Thyroid gland (tissue), 4 donors: ENCODE results near the gene DNER.

Source experiments
- POLR2A ChIP-seq, 2 donors: fragments of 450-650 bp; IDR thresholded peaks; one replicate each; pipeline ENCODE4 v1.6.1; 2017; ENCODE audit warnings: antibody characterized with exemption in 2 of 2, mild to moderate bottlenecking in 2 of 2, moderate library complexity in 1 of 2
- TF ChIP-seq, protein P1 (sequence below), 6 experiments: fragments of 200-600 bp in 3 of 6; fragments of 450-650 bp in 3 of 6; sonication (generic) in 3 of 6; IDR thresholded peaks; one replicate each; pipeline ENCODE4 v1.5.1; 2016 to 2019; ENCODE audit warnings: antibody characterized with exemption in 6 of 6, mild to moderate bottlenecking in 2 of 6, inconsistent platforms in 1 of 6, moderate library complexity in 1 of 6

- TF ChIP-seq POLR2A (IDR thresholded peaks at IDR 0.05): no peak
- TF ChIP-seq, protein P1, sequence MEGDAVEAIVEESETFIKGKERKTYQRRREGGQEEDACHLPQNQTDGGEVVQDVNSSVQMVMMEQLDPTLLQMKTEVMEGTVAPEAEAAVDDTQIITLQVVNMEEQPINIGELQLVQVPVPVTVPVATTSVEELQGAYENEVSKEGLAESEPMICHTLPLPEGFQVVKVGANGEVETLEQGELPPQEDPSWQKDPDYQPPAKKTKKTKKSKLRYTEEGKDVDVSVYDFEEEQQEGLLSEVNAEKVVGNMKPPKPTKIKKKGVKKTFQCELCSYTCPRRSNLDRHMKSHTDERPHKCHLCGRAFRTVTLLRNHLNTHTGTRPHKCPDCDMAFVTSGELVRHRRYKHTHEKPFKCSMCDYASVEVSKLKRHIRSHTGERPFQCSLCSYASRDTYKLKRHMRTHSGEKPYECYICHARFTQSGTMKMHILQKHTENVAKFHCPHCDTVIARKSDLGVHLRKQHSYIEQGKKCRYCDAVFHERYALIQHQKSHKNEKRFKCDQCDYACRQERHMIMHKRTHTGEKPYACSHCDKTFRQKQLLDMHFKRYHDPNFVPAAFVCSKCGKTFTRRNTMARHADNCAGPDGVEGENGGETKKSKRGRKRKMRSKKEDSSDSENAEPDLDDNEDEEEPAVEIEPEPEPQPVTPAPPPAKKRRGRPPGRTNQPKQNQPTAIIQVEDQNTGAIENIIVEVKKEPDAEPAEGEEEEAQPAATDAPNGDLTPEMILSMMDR (IDR thresholded peaks at IDR 0.05): no peak
These were observed 269.3 kb downstream of the DNER start for GRCh38 chr2:229445019-229445418.
